ENCODE results near the gene GPRIN2. TPM values are rescaled to one million over a fixed set of nuclear protein-coding genes. Genes with fewer than 3 reads are reported as not detected.

Gene GPRIN2
- total RNA-seq, 2 donors from 2014 or later = 35.9 to 56.7 TPM

GRCh38 chr10:46527241-46527811, 29.1 kb downstream of the GPRIN2 start:
- intact Hi-C loops (cut with DNase I, micrococcal nuclease) = no loop called here
- DNase-seq (peak; percentile 10 to 24), ATAC-seq (no peak)

GRCh38 chr10:46526682-46527038, 29.8 kb downstream of the GPRIN2 start:
- intact Hi-C loops (cut with DNase I, micrococcal nuclease) = no loop called here
- peak; percentile 32 for ATAC-seq
- DNase-seq = peak; percentile 51 to 59

- peak; percentile 1 to 7 for DNase-seq
- ATAC-seq = no peak
- intact Hi-C loops (cut with DNase I, micrococcal nuclease) = no loop called here
Measured at GRCh38 chr10:46525824-46526681, 30.4 kb downstream of the GPRIN2 start.

- ATAC-seq = no peak
- intact Hi-C loops (cut with DNase I, micrococcal nuclease) = no loop called here
- peak; percentile 6 to 13 for DNase-seq
Measured at GRCh38 chr10:46525177-46525823, 31.2 kb downstream of the GPRIN2 start.

- no peak for ATAC-seq
Measured at GRCh38 chr10:46524472-46525176, 31.8 kb downstream of the GPRIN2 start.

GRCh38 chr10:46523962-46524471, 32.4 kb downstream of the GPRIN2 start:
- DNase-seq (peak; percentile 27 to 50), ATAC-seq (peak; percentile 21)

More at GRCh38 chr10:46524472-46525176, 31.8 kb downstream of the GPRIN2 start:
- DNase-seq = peak; percentile 24 to 29
- intact Hi-C loops (cut with DNase I, micrococcal nuclease) = no loop called here

GRCh38 chr10:46523119-46523961, 33.1 kb downstream of the GPRIN2 start:
- DNase-seq = peak; percentile 89 to 91
- ATAC-seq = peak; percentile 96
- intact Hi-C loops (cut with DNase I, micrococcal nuclease) = no loop called here

More at GRCh38 chr10:46523962-46524471, 32.4 kb downstream of the GPRIN2 start:
- intact Hi-C loops (cut with DNase I, micrococcal nuclease) = no loop called here

- ATAC-seq (no peak), DNase-seq (peak; percentile 3 to 18)
- intact Hi-C loops (cut with DNase I, micrococcal nuclease) = no loop called here
Measured at GRCh38 chr10:46522295-46523118, 34.0 kb downstream of the GPRIN2 start.

GRCh38 chr10:46520941-46521340, 35.5 kb downstream of the GPRIN2 start:
- ATAC-seq = no peak
- peak; percentile 17 to 25 for DNase-seq
- intact Hi-C loops (cut with DNase I, micrococcal nuclease) = no loop called here

- intact Hi-C loops (cut with DNase I, micrococcal nuclease) = no loop called here
- ATAC-seq (no peak), DNase-seq (peak; percentile 7 to 22)
Measured at GRCh38 chr10:46520381-46520780, 36.1 kb downstream of the GPRIN2 start.

GRCh38 chr10:46518028-46518725, 38.3 kb downstream of the GPRIN2 start:
- ATAC-seq = no peak
- intact Hi-C loops (cut with DNase I, micrococcal nuclease) = no loop called here
- peak; percentile 3 to 20 for DNase-seq

- DNase-seq = peak; percentile 1 to 21
- intact Hi-C loops (cut with DNase I, micrococcal nuclease) = no loop called here
- ATAC-seq = no peak
Measured at GRCh38 chr10:46517541-46517940, 38.9 kb downstream of the GPRIN2 start.

GRCh38 chr10:46516660-46517416, 39.6 kb downstream of the GPRIN2 start:
- intact Hi-C loops (cut with DNase I, micrococcal nuclease) = no loop called here
- peak; percentile 56 for ATAC-seq
- DNase-seq = peak; percentile 6 to 23

- no peak for ATAC-seq
- intact Hi-C loops (cut with DNase I, micrococcal nuclease) = no loop called here
- DNase-seq = peak in 1 of 2 donors; percentile 3
Measured at GRCh38 chr10:46515793-46516192, 40.7 kb downstream of the GPRIN2 start.

GRCh38 chr10:46515366-46515765, 41.1 kb downstream of the GPRIN2 start:
- intact Hi-C loops (cut with DNase I, micrococcal nuclease) = no loop called here
- peak in 1 of 2 donors; percentile 5 for DNase-seq
- no peak for ATAC-seq

- ATAC-seq = no peak
- peak in 1 of 2 donors; percentile 3 for DNase-seq
- intact Hi-C loops (cut with DNase I, micrococcal nuclease) = no loop called here
Measured at GRCh38 chr10:46514899-46515298, 41.6 kb downstream of the GPRIN2 start.

Measured in left colon (tissue), 2 donors.